Measurements from ENCODE around the gene RELT. TPM values are rescaled to one million over a fixed set of nuclear protein-coding genes. Genes with fewer than 3 reads are reported as not detected.
"Not testable (repeated sequence)": the region's sequence is repeated elsewhere in the genome, so short reads cannot be mapped to it uniquely, and the experiment has no call there.

RELT gene
- total RNA-seq, 1 experiment from 2014 or later = 11.7 TPM

- H3K36me3 Mint-ChIP-seq (ENCODE audit: insufficient read depth, unreplicated experiment) = no peaks in the 10 kb centered on the region
- ChIA-PET CTCF (interaction anchor here (0.7 kb wide), 1 partner anchor 8 kb away, joined by 3 read pairs; no protein-coding TSS in a partner anchor), POLR2A (no interaction called here)
- H3K27ac Mint-ChIP-seq (ENCODE audit: unreplicated experiment) = no peak overlapping the region
- Histone ChIP-seq H3K4me1 (no peaks in the 10 kb centered on the region), H3K4me3 (ENCODE audit: low read depth, low read length) (no peak overlapping the region), H3K36me3 (ENCODE audit: control insufficient read depth, insufficient read depth, low read length) (no peaks in the 10 kb centered on the region), H3K9me3 (no peaks in the 10 kb centered on the region), H3K27me3 (replicated peaks; ENCODE audit: control insufficient read depth, insufficient read depth, low read length) (no peaks in the 10 kb centered on the region)
- TF ChIP-seq, protein P1, sequence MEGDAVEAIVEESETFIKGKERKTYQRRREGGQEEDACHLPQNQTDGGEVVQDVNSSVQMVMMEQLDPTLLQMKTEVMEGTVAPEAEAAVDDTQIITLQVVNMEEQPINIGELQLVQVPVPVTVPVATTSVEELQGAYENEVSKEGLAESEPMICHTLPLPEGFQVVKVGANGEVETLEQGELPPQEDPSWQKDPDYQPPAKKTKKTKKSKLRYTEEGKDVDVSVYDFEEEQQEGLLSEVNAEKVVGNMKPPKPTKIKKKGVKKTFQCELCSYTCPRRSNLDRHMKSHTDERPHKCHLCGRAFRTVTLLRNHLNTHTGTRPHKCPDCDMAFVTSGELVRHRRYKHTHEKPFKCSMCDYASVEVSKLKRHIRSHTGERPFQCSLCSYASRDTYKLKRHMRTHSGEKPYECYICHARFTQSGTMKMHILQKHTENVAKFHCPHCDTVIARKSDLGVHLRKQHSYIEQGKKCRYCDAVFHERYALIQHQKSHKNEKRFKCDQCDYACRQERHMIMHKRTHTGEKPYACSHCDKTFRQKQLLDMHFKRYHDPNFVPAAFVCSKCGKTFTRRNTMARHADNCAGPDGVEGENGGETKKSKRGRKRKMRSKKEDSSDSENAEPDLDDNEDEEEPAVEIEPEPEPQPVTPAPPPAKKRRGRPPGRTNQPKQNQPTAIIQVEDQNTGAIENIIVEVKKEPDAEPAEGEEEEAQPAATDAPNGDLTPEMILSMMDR (IDR thresholded peaks at IDR 0.05; ENCODE audit: insufficient read depth in 1 of 2, low read depth in 1 of 2, low read length in 1 of 2, severe bottlenecking in 1 of 2, unreplicated experiment in 1 of 2) = no peak
- intact Hi-C loops (cut with micrococcal nuclease; ENCODE audit: unreplicated experiment) = no loop called here
- H3K9me3 Mint-ChIP-seq (ENCODE audit: unreplicated experiment) = no peaks in the 10 kb centered on the region
- BruUV-seq (replicated peaks) = TSS peak; percentile 12
- DNase-seq = no peak
- H3K4me3 Mint-ChIP-seq (ENCODE audit: unreplicated experiment) = no peak overlapping the region
- no peaks in the 10 kb centered on the region for H3K27me3 Mint-ChIP-seq (ENCODE audit: insufficient read depth, unreplicated experiment)
- no peaks in the 10 kb centered on the region for H3K4me1 Mint-ChIP-seq (ENCODE audit: low read depth, unreplicated experiment)
Observed at GRCh38 chr11:73429121-73429750, 53.0 kb downstream of the RELT start.

DNA sequence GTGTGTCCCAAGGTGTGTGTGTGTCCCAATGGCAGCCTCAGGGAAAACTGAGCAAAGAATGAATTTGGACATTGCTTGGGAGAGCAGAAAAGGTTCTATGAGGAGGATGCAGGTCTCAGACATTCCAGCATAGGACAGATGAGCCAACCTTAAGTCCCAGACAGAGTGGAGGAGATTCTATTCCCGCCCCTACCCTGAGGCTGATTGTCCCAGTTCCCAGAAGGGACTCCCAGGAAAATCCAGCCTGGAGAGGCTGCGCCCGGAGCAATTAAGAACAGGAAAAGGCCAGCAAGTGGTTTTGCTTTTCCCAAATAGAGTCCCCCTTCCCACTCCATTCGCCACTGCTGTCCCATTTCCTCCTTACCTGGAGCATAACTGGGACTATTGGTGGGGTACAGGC, 54.1 kb downstream of the RELT start:
- BruUV-seq (replicated peaks) = no TSS peak
- Histone ChIP-seq H3K27me3 (replicated peaks; ENCODE audit: control insufficient read depth, insufficient read depth, low read length) (no peaks in the 10 kb centered on the region), H3K9me3 (no peaks in the 10 kb centered on the region), H3K4me3 (ENCODE audit: low read depth, low read length) (no peak overlapping the region), H3K36me3 (ENCODE audit: control insufficient read depth, insufficient read depth, low read length) (no peaks in the 10 kb centered on the region), H3K4me1 (no peaks in the 10 kb centered on the region)
- ChIA-PET CTCF (no interaction called here), POLR2A (no interaction called here)
- H3K4me3 Mint-ChIP-seq (ENCODE audit: unreplicated experiment) = no peak overlapping the region
- intact Hi-C loops (cut with micrococcal nuclease; ENCODE audit: unreplicated experiment) = no loop called here
- TF ChIP-seq, protein P1 (IDR thresholded peaks at IDR 0.05; ENCODE audit: insufficient read depth in 1 of 2, low read depth in 1 of 2, low read length in 1 of 2, severe bottlenecking in 1 of 2, unreplicated experiment in 1 of 2) = no peak
- no peaks in the 10 kb centered on the region for H3K27me3 Mint-ChIP-seq (ENCODE audit: insufficient read depth, unreplicated experiment)
- H3K27ac Mint-ChIP-seq (ENCODE audit: unreplicated experiment) = no peak overlapping the region
- no peaks in the 10 kb centered on the region for H3K4me1 Mint-ChIP-seq (ENCODE audit: low read depth, unreplicated experiment)
- no peak for DNase-seq
- H3K9me3 Mint-ChIP-seq (ENCODE audit: unreplicated experiment) = no peaks in the 10 kb centered on the region
- H3K36me3 Mint-ChIP-seq (ENCODE audit: insufficient read depth, unreplicated experiment) = no peaks in the 10 kb centered on the region

GRCh38 chr11:73431396-73431795, 55.2 kb downstream of the RELT start:
- BruUV-seq (replicated peaks) = no TSS peak
- H3K27ac Mint-ChIP-seq (ENCODE audit: unreplicated experiment) = no peak overlapping the region
- no peaks in the 10 kb centered on the region for H3K36me3 Mint-ChIP-seq (ENCODE audit: insufficient read depth, unreplicated experiment)
- Histone ChIP-seq H3K4me3 (ENCODE audit: low read depth, low read length) (no peak overlapping the region), H3K27me3 (replicated peaks; ENCODE audit: control insufficient read depth, insufficient read depth, low read length) (no peaks in the 10 kb centered on the region), H3K36me3 (ENCODE audit: control insufficient read depth, insufficient read depth, low read length) (no peaks in the 10 kb centered on the region), H3K4me1 (no peaks in the 10 kb centered on the region), H3K9me3 (no peaks in the 10 kb centered on the region)
- CTCF ChIA-PET = no interaction called here
- H3K9me3 Mint-ChIP-seq (ENCODE audit: unreplicated experiment) = no peaks in the 10 kb centered on the region
- POLR2A ChIA-PET = no interaction called here
- no peaks in the 10 kb centered on the region for H3K27me3 Mint-ChIP-seq (ENCODE audit: insufficient read depth, unreplicated experiment)
- intact Hi-C loops (cut with micrococcal nuclease; ENCODE audit: unreplicated experiment) = no loop called here
- H3K4me1 Mint-ChIP-seq (ENCODE audit: low read depth, unreplicated experiment) = no peaks in the 10 kb centered on the region
- no peak for DNase-seq
- TF ChIP-seq, protein P1 (IDR thresholded peaks at IDR 0.05; ENCODE audit: insufficient read depth in 1 of 2, low read depth in 1 of 2, low read length in 1 of 2, severe bottlenecking in 1 of 2, unreplicated experiment in 1 of 2) = no peak
- no peak overlapping the region for H3K4me3 Mint-ChIP-seq (ENCODE audit: unreplicated experiment)

DNA sequence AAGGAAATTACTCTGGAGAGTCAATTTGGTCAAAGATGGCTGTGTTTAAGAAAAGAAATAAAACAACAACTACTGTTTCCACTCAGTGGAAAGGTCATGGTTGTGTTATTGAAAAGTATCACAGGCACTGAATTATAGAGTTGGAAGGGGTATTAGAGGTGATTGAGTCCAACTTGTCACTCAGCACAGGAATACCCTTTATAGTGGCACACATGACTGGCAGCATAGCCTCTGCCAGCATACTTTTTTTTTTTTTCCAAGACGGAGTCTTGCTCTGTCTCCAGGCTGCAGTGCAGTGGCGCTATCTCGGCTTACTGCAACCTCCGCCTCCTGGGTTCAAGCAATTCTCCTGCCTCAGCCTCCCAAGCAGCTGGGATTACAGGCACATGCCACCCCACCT, 60.7 kb downstream of the RELT start:
- H3K4me3 Mint-ChIP-seq (ENCODE audit: unreplicated experiment); DNase-seq; H3K36me3 Mint-ChIP-seq (ENCODE audit: insufficient read depth, unreplicated experiment); H3K4me1 ChIP-seq; H3K27me3 Mint-ChIP-seq (ENCODE audit: insufficient read depth, unreplicated experiment); H3K9me3 ChIP-seq; H3K4me1 Mint-ChIP-seq (ENCODE audit: low read depth, unreplicated experiment); H3K27ac Mint-ChIP-seq (ENCODE audit: unreplicated experiment); BruUV-seq (replicated peaks); H3K36me3 ChIP-seq (ENCODE audit: control insufficient read depth, insufficient read depth, low read length); H3K27me3 ChIP-seq (replicated peaks; ENCODE audit: control insufficient read depth, insufficient read depth, low read length); H3K9me3 Mint-ChIP-seq (ENCODE audit: unreplicated experiment); intact Hi-C loops (cut with micrococcal nuclease; ENCODE audit: unreplicated experiment); H3K4me3 ChIP-seq (ENCODE audit: low read depth, low read length); POLR2A ChIA-PET: not testable (repeated sequence)
- CTCF ChIA-PET = interaction anchor here (0.6 kb wide), 1 partner anchor 8 kb away, joined by 3 read pairs; no protein-coding TSS in a partner anchor
